ENCODE measurements around the gene PARVB.
A peak's percentile ranks its signal among the peaks of the same experiment; 100 is the strongest.

The PARVB gene

GRCh38 chr22:44181033-44181911 lies 157.2 kb downstream of the PARVB start:
- Histone ChIP-seq H3K79me2 (ENCODE audit: insufficient read depth, low read length) (no peaks in the 10 kb centered on the region), H3K9me3 (ENCODE audit: low read length) (no peaks in the 10 kb centered on the region), H3K4me3 (ENCODE audit: low read depth, low read length, poor library complexity, severe bottlenecking) (peak overlapping the region; percentile 5), H3K36me3 (ENCODE audit: insufficient read depth, low read length) (no peaks in the 10 kb centered on the region), H3K9me2 (ENCODE audit: low read depth, low read length) (no peaks in the 10 kb centered on the region), H2AFZ (ENCODE audit: low read length) (no peak overlapping the region), H3K4me1 (ENCODE audit: insufficient read depth, low read length, severe bottlenecking) (peaks cover 16% of the 10 kb centered on the region), H3F3A (ENCODE audit: insufficient read depth, low read length) (no peaks in the 10 kb centered on the region), H4K20me1 (ENCODE audit: insufficient read depth, low read length) (no peaks in the 10 kb centered on the region), H3K4me2 (ENCODE audit: low read length) (peak overlapping the region; percentile 27; the same call in 1 of the 2 replicates), H3K27me3 (ENCODE audit: insufficient read depth, low read length) (peaks cover 12% of the 10 kb centered on the region), H3K9ac (ENCODE audit: low read length) (no peak overlapping the region), H3K27ac (ENCODE audit: low read depth, low read length, poor library complexity, severe bottlenecking) (no peak overlapping the region)
- no peak for TF ChIP-seq EZH2 (IDR thresholded peaks at IDR 0.05; ENCODE audit: borderline replicate concordance, low read length)
- TF ChIP-seq, protein P1, sequence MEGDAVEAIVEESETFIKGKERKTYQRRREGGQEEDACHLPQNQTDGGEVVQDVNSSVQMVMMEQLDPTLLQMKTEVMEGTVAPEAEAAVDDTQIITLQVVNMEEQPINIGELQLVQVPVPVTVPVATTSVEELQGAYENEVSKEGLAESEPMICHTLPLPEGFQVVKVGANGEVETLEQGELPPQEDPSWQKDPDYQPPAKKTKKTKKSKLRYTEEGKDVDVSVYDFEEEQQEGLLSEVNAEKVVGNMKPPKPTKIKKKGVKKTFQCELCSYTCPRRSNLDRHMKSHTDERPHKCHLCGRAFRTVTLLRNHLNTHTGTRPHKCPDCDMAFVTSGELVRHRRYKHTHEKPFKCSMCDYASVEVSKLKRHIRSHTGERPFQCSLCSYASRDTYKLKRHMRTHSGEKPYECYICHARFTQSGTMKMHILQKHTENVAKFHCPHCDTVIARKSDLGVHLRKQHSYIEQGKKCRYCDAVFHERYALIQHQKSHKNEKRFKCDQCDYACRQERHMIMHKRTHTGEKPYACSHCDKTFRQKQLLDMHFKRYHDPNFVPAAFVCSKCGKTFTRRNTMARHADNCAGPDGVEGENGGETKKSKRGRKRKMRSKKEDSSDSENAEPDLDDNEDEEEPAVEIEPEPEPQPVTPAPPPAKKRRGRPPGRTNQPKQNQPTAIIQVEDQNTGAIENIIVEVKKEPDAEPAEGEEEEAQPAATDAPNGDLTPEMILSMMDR (IDR thresholded peaks at IDR 0.05; ENCODE audit: low read length) = no peak

GRCh38 chr22:44181912-44182587 lies 157.9 kb downstream of the PARVB start:
- Histone ChIP-seq H3K36me3 (ENCODE audit: insufficient read depth, low read length) (no peaks in the 10 kb centered on the region), H3K27ac (ENCODE audit: low read depth, low read length, poor library complexity, severe bottlenecking) (no peak overlapping the region), H3K27me3 (ENCODE audit: insufficient read depth, low read length) (peaks cover 12% of the 10 kb centered on the region), H3K9ac (ENCODE audit: low read length) (no peak overlapping the region), H3K4me2 (ENCODE audit: low read length) (peak overlapping the region; percentile 27), H3F3A (ENCODE audit: insufficient read depth, low read length) (no peaks in the 10 kb centered on the region), H3K9me3 (ENCODE audit: low read length) (no peaks in the 10 kb centered on the region), H3K4me1 (ENCODE audit: insufficient read depth, low read length, severe bottlenecking) (peaks cover 16% of the 10 kb centered on the region), H4K20me1 (ENCODE audit: insufficient read depth, low read length) (no peaks in the 10 kb centered on the region), H3K79me2 (ENCODE audit: insufficient read depth, low read length) (no peaks in the 10 kb centered on the region), H3K4me3 (ENCODE audit: low read depth, low read length, poor library complexity, severe bottlenecking) (peak overlapping the region; percentile 5), H3K9me2 (ENCODE audit: low read depth, low read length) (no peaks in the 10 kb centered on the region), H2AFZ (ENCODE audit: low read length) (no peak overlapping the region)
- no peak for TF ChIP-seq EZH2 (IDR thresholded peaks at IDR 0.05; ENCODE audit: borderline replicate concordance, low read length)
- TF ChIP-seq, protein P1 (IDR thresholded peaks at IDR 0.05; ENCODE audit: low read length) = no peak

GRCh38 chr22:44182588-44183286 lies 158.6 kb downstream of the PARVB start:
- Histone ChIP-seq H3K9me3 (ENCODE audit: low read length) (no peaks in the 10 kb centered on the region), H3K79me2 (ENCODE audit: insufficient read depth, low read length) (no peaks in the 10 kb centered on the region), H3K36me3 (ENCODE audit: insufficient read depth, low read length) (no peaks in the 10 kb centered on the region), H3K4me1 (ENCODE audit: insufficient read depth, low read length, severe bottlenecking) (peaks cover 16% of the 10 kb centered on the region), H3K4me3 (ENCODE audit: low read depth, low read length, poor library complexity, severe bottlenecking) (peak overlapping the region; percentile 5), H3K9me2 (ENCODE audit: low read depth, low read length) (no peaks in the 10 kb centered on the region), H4K20me1 (ENCODE audit: insufficient read depth, low read length) (no peaks in the 10 kb centered on the region), H3K9ac (ENCODE audit: low read length) (no peak overlapping the region), H3K27me3 (ENCODE audit: insufficient read depth, low read length) (peaks cover 12% of the 10 kb centered on the region), H2AFZ (ENCODE audit: low read length) (no peak overlapping the region), H3K4me2 (ENCODE audit: low read length) (peak overlapping the region; percentile 27), H3K27ac (ENCODE audit: low read depth, low read length, poor library complexity, severe bottlenecking) (no peak overlapping the region), H3F3A (ENCODE audit: insufficient read depth, low read length) (no peaks in the 10 kb centered on the region)
- TF ChIP-seq EZH2 (IDR thresholded peaks at IDR 0.05; ENCODE audit: borderline replicate concordance, low read length) = no peak
- TF ChIP-seq, protein P1 (IDR thresholded peaks at IDR 0.05; ENCODE audit: low read length) = no peak

Measured in OCI-LY1 (cell line).